Panc1 (cell line): ENCODE measurements around the gene GRIP2. TPM values are rescaled to one million over a fixed set of nuclear protein-coding genes. Genes with fewer than 3 reads are reported as not detected.

ENCODE experiments used
- ATAC-seq: fragments of 200-7000 bp; cut with Tn5 transposase; 2 replicates; pipeline ENCODE4 v1.9.1; 2020; ENCODE audit warnings: mild to moderate bottlenecking, moderate library complexity
- BruUV-seq: library from RNA; stranded (reverse); fragments of 400-500 nt; replicated peaks from 2 replicates; lab custom pipeline; 2021; lab: Mats Ljungman, UMichigan
- CTCF ChIA-PET: fragments of 300-600 bp; sonication (Branson Sonifier 250); formaldehyde crosslinking; loops from one replicate; lab custom pipeline; 2022; ENCODE audit warnings: antibody characterized with exemption; lab: Charles Lee
- POLR2A ChIA-PET: fragments of 300-600 bp; sonication (Branson Sonifier 250); formaldehyde crosslinking; loops from one replicate; lab custom pipeline; 2022; ENCODE audit warnings: antibody characterized with exemption; lab: Charles Lee
- DNase-seq: peaks from one replicate; pipeline ENCODE4 v3.0.0-alpha.2; 2010; ENCODE audit warnings: low read depth, low spot score
- H3K27ac ChIP-seq: 2 replicates; pipeline ENCODE4 v1.5.1; 2011; ENCODE audit warnings: mild to moderate bottlenecking, low read length, inconsistent platforms
- H3K27me3 ChIP-seq: fragments of 200-500 bp; sonication (Bioruptor generic); 2 replicates; pipeline ENCODE4 v1.6.0; 2014; ENCODE audit warnings: low read length, inconsistent platforms; ENCODE audit not compliant: control insufficient read depth, insufficient read depth
- H3K36me3 ChIP-seq: fragments of 200-500 bp; sonication (Bioruptor generic); 2 replicates; pipeline ENCODE4 v1.5.1; 2014; ENCODE audit warnings: inconsistent platforms, mild to moderate bottlenecking, low read length, moderate library complexity; ENCODE audit not compliant: control insufficient read depth, insufficient read depth
- H3K4me1 ChIP-seq: 2 replicates; pipeline ENCODE4 v1.5.1; 2011; ENCODE audit warnings: inconsistent platforms, mild to moderate bottlenecking, low read length, moderate library complexity; ENCODE audit not compliant: control insufficient read depth, insufficient read depth
- H3K4me3 ChIP-seq, 2 experiments: 2 replicates each; pipeline ENCODE4 v1.5.1; 2011 to 2012; ENCODE audit warnings: low read depth in 2 of 2, low read length in 2 of 2, mild to moderate bottlenecking in 2 of 2, inconsistent platforms in 1 of 2, moderate library complexity in 1 of 2
- H3K9me3 ChIP-seq: fragments of 200-500 bp; sonication (Bioruptor generic); 2 replicates; pipeline ENCODE4 v1.5.1; 2014; ENCODE audit warnings: low read depth, mild to moderate bottlenecking, inconsistent platforms, low read length, moderate library complexity; ENCODE audit not compliant: control insufficient read depth, insufficient read depth
- POLR2AphosphoS5 ChIP-seq: IDR thresholded peaks from 2 replicates; pipeline ENCODE4 v1.6.1; 2012; ENCODE audit warnings: mild to moderate bottlenecking, low read depth, low read length, moderate library complexity
- REST ChIP-seq, 2 experiments: IDR thresholded peaks; 2 replicates each; pipeline ENCODE4 v1.6.1; 2011 to 2012; ENCODE audit warnings: low read depth in 2 of 2, control low read depth in 1 of 2, low read length in 1 of 2, mild to moderate bottlenecking in 1 of 2, moderate library complexity in 1 of 2; ENCODE audit not compliant: insufficient read depth in 1 of 2
- SIN3A ChIP-seq: IDR thresholded peaks from 2 replicates; pipeline ENCODE4 v1.6.1; 2012; ENCODE audit warnings: low read depth, mild to moderate bottlenecking, low read length, moderate library complexity, borderline replicate concordance; ENCODE audit not compliant: insufficient read depth
- TCF7L2 ChIP-seq: IDR thresholded peaks from 2 replicates; pipeline ENCODE4 v1.6.1; 2011; ENCODE audit warnings: mild to moderate bottlenecking, low read depth, low read length, inconsistent platforms
- in situ Hi-C: cut with HindIII; loops from 2 replicates; pipeline ENCODE4 v1.10.0; 2016; ENCODE audit warnings: low sequenced_read_pairs, low pct_unique_long_range_greater_than_20kb
- intact Hi-C: fragments of 100-400 bp; cut with micrococcal nuclease; formaldehyde crosslinking; loops from one replicate; pipeline ENCODE4 v1.10.0; 2022; ENCODE audit not compliant: unreplicated experiment
- total RNA-seq: library from RNA; stranded (reverse); gene quantifications from one replicate; pipeline ENCODE4 v1.2.1, GENCODE V29; 2021; ENCODE audit not compliant: unreplicated experiment
- TF ChIP-seq, protein P1 (sequence below): fragments of 450-650 bp; IDR thresholded peaks from 2 replicates; pipeline ENCODE4 v1.5.1; 2017; ENCODE audit warnings: mild to moderate bottlenecking

Gene GRIP2
- total RNA-seq, 1 experiment from 2014 or later: 6.5 TPM

GRCh38 chr3:14541646-14542045 is 1.5 kb upstream of the GRIP2 start:
- DNase-seq (no peak), ATAC-seq (no peak)
- BruUV-seq: no TSS peak
- ChIA-PET POLR2A (no interaction called here), CTCF (no interaction called here)
- Histone ChIP-seq H3K4me3 (no peak overlapping the region), H3K27ac (no peak overlapping the region), H3K4me1 (peaks cover 6% of the 10 kb centered on the region; the same call in 1 of the 2 replicates), H3K27me3 (no peaks in the 10 kb centered on the region), H3K36me3 (no peaks in the 10 kb centered on the region), H3K9me3 (no peaks in the 10 kb centered on the region)
- in situ Hi-C loops (no loop called here), intact Hi-C loops (no loop called here)
- TF ChIP-seq SIN3A: no peak
- no peak for TF ChIP-seq POLR2AphosphoS5

GRCh38 chr3:14540821-14541385 is 761 bp upstream of the GRIP2 start:
- Histone ChIP-seq H3K36me3 (no peaks in the 10 kb centered on the region), H3K4me3 (no peak overlapping the region), H3K4me1 (peaks cover 6% of the 10 kb centered on the region; the same call in 1 of the 2 replicates), H3K27me3 (no peaks in the 10 kb centered on the region), H3K27ac (no peak overlapping the region), H3K9me3 (no peaks in the 10 kb centered on the region)
- in situ Hi-C loops (no loop called here), intact Hi-C loops (no loop called here)
- no TSS peak for BruUV-seq
- TF ChIP-seq REST (IDR thresholded peaks at IDR 0.05; ENCODE audit: insufficient read depth in 1 of 2, low read depth in 2 of 2, low read length in 1 of 2): no peak
- TF ChIP-seq POLR2AphosphoS5: no peak
- TF ChIP-seq, protein P1, sequence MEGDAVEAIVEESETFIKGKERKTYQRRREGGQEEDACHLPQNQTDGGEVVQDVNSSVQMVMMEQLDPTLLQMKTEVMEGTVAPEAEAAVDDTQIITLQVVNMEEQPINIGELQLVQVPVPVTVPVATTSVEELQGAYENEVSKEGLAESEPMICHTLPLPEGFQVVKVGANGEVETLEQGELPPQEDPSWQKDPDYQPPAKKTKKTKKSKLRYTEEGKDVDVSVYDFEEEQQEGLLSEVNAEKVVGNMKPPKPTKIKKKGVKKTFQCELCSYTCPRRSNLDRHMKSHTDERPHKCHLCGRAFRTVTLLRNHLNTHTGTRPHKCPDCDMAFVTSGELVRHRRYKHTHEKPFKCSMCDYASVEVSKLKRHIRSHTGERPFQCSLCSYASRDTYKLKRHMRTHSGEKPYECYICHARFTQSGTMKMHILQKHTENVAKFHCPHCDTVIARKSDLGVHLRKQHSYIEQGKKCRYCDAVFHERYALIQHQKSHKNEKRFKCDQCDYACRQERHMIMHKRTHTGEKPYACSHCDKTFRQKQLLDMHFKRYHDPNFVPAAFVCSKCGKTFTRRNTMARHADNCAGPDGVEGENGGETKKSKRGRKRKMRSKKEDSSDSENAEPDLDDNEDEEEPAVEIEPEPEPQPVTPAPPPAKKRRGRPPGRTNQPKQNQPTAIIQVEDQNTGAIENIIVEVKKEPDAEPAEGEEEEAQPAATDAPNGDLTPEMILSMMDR: no peak
- no peak for TF ChIP-seq TCF7L2
- TF ChIP-seq SIN3A: no peak
- ChIA-PET POLR2A (no interaction called here), CTCF (no interaction called here)
- ATAC-seq (no peak), DNase-seq (no peak)

DNA sequence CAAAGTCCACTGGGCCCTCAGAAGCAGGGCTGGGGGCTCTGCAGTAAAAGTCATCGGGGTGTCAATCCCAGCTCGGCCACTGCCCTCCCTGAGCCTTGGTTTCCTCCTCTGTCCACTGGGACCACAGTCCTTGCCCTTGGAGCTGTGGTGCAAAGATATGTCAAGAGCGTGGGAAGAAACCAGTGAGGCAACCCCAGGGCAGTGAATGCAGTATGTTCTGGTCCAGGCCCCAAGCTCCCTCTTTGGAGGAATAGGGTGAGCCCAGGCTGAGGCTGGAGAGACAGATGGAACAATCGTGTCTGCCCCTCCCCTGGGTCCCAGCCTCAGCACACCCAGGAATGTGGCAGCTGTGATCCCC is 779 bp downstream of the GRIP2 start:
- ChIA-PET POLR2A (no interaction called here), CTCF (no interaction called here)
- no TSS peak for BruUV-seq
- Histone ChIP-seq H3K27me3 (no peaks in the 10 kb centered on the region), H3K27ac (no peak overlapping the region), H3K4me1 (peaks cover 6% of the 10 kb centered on the region; the same call in 1 of the 2 replicates), H3K36me3 (no peaks in the 10 kb centered on the region), H3K4me3 (no peak overlapping the region), H3K9me3 (no peaks in the 10 kb centered on the region)
- no peak for ATAC-seq
- no peak for TF ChIP-seq POLR2AphosphoS5
- TF ChIP-seq TCF7L2: no peak
- TF ChIP-seq, protein P1: no peak
- no peak for TF ChIP-seq REST (IDR thresholded peaks at IDR 0.05; ENCODE audit: insufficient read depth in 1 of 2, low read depth in 2 of 2, low read length in 1 of 2)
- no peak for TF ChIP-seq SIN3A
- intact Hi-C loops (no loop called here), in situ Hi-C loops (no loop called here)
- DNase-seq: no peak
